Neural cell (in vitro differentiated cells): ENCODE data around the gene ERGIC3. TPM values are rescaled to one million over a fixed set of nuclear protein-coding genes. Genes with fewer than 3 reads are reported as not detected.
"Not testable (repeated sequence)": the region's sequence is repeated elsewhere in the genome, so short reads cannot be mapped to it uniquely, and the experiment has no call there.

Source experiments
- H2AFZ ChIP-seq: fragments of 200-600, 300-800 bp; sonication (generic), shearing (Covaris generic); 2 replicates; pipeline ENCODE4 v1.6.0; 2014; ENCODE audit warnings: low read depth, mild to moderate bottlenecking, antibody characterized with exemption, low read length, moderate library complexity
- H3F3A ChIP-seq: fragments of 200-600 bp; shearing (Covaris generic); 2 replicates; pipeline ENCODE4 v1.6.1; 2016; ENCODE audit warnings: mild to moderate bottlenecking, moderate library complexity, mixed read lengths, antibody characterized with exemption, low read length; ENCODE audit not compliant: insufficient read depth, poor library complexity, severe bottlenecking
- H3K27ac ChIP-seq: fragments of 200-600, 300-800 bp; sonication (generic), shearing (Covaris generic); 2 replicates; pipeline ENCODE4 v1.5.1; 2014; ENCODE audit warnings: mild to moderate bottlenecking, low read length, moderate library complexity
- H3K27me3 ChIP-seq: fragments of 300-800, 200-600 bp; sonication (generic), shearing (Covaris generic); 2 replicates; pipeline ENCODE4 v1.6.0; 2014; ENCODE audit warnings: mild to moderate bottlenecking, low read depth, low read length, moderate library complexity; ENCODE audit not compliant: insufficient read depth
- H3K36me3 ChIP-seq: fragments of 300-800, 200-600 bp; sonication (generic), shearing (Covaris generic); 2 replicates; pipeline ENCODE4 v1.5.1; 2014; ENCODE audit warnings: mild to moderate bottlenecking, antibody characterized with exemption, low read length, moderate library complexity; ENCODE audit not compliant: insufficient read depth
- H3K4me2 ChIP-seq: fragments of 300-800, 200-600 bp; sonication (generic), shearing (Covaris generic); 2 replicates; pipeline ENCODE4 v1.6.0; 2014; ENCODE audit warnings: mild to moderate bottlenecking, low read length
- H3K4me3 ChIP-seq: fragments of 300-800, 200-600 bp; sonication (generic), shearing (Covaris generic); 2 replicates; pipeline ENCODE4 v1.5.1; 2014; ENCODE audit warnings: mild to moderate bottlenecking, low read length, moderate library complexity
- H3K79me2 ChIP-seq: fragments of 200-600 bp; shearing (Covaris generic); replicated peaks from 2 replicates; pipeline ENCODE4 v1.6.0; 2014; ENCODE audit warnings: mild to moderate bottlenecking, low read length, moderate library complexity; ENCODE audit not compliant: insufficient read depth
- H3K9ac ChIP-seq: fragments of 300-800, 200-600 bp; sonication (generic), shearing (Covaris generic); 2 replicates; pipeline ENCODE4 v1.6.1; 2016; ENCODE audit warnings: mild to moderate bottlenecking, low read length, mixed read lengths
- H3K9me2 ChIP-seq: fragments of 200-600 bp; shearing (Covaris generic); 2 replicates; pipeline ENCODE4 v1.6.1; 2016; ENCODE audit warnings: mild to moderate bottlenecking, low read length, mixed read lengths; ENCODE audit not compliant: insufficient read depth
- H3K9me3 ChIP-seq: fragments of 200-600, 300-800 bp; sonication (generic), shearing (Covaris generic); 2 replicates; pipeline ENCODE4 v1.6.1; 2016; ENCODE audit warnings: mild to moderate bottlenecking, mixed run types, low read length, moderate library complexity, mixed read lengths
- H4K20me1 ChIP-seq: fragments of 200-600 bp; shearing (Covaris generic); 2 replicates; pipeline ENCODE4 v1.6.1; 2016; ENCODE audit warnings: mild to moderate bottlenecking, mixed run types; ENCODE audit not compliant: insufficient read depth
- CTCF ChIP-seq: fragments of 450-650 bp; IDR thresholded peaks from 2 replicates; pipeline ENCODE4 v1.5.1; 2014; ENCODE audit warnings: antibody characterized with exemption, mild to moderate bottlenecking, moderate library complexity; ENCODE audit not compliant: poor library complexity, severe bottlenecking
- EP300 ChIP-seq: fragments of 450-650 bp; conservative IDR thresholded peaks from 2 replicates; pipeline ENCODE4 v1.6.1; 2014; ENCODE audit warnings: antibody characterized with exemption, mild to moderate bottlenecking, moderate library complexity; ENCODE audit not compliant: poor library complexity, severe bottlenecking
- MXI1 ChIP-seq: fragments of 450-650 bp; conservative IDR thresholded peaks from 2 replicates; pipeline ENCODE4 v1.6.1; 2014; ENCODE audit warnings: antibody characterized with exemption, mild to moderate bottlenecking; ENCODE audit not compliant: poor library complexity, severe bottlenecking
- POLR2AphosphoS5 ChIP-seq: IDR thresholded peaks from 2 replicates; pipeline ENCODE4 v1.6.1; 2012
- RAD21 ChIP-seq: fragments of 450-650 bp; conservative IDR thresholded peaks from 2 replicates; pipeline ENCODE4 v1.6.1; 2014; ENCODE audit warnings: antibody characterized with exemption, mild to moderate bottlenecking, moderate library complexity
- REST ChIP-seq: IDR thresholded peaks from 2 replicates; pipeline ENCODE4 v1.6.1; 2012; ENCODE audit warnings: borderline replicate concordance
- SMC3 ChIP-seq: fragments of 450-650 bp; conservative IDR thresholded peaks from 2 replicates; pipeline ENCODE4 v1.6.1; 2014; ENCODE audit warnings: antibody characterized with exemption, mild to moderate bottlenecking, moderate library complexity; ENCODE audit not compliant: poor library complexity
- TAF1 ChIP-seq: IDR thresholded peaks from 2 replicates; pipeline ENCODE4 v1.6.1; 2012; ENCODE audit warnings: low read depth
- polyA plus RNA-seq: library from polyadenylated mRNA; depleted of rRNA; stranded (reverse); fragments of >200 nt; gene quantifications from 2 replicates; pipeline ENCODE4 v1.2.3, GENCODE V29; 2014

The ERGIC3 gene
- polyA plus RNA-seq, 1 donor from 2014 or later = 385 TPM

- H3K27ac ChIP-seq = no peak overlapping the region
- H2AFZ ChIP-seq = no peak overlapping the region
- no peaks in the 10 kb centered on the region for H4K20me1 ChIP-seq
- H3K27me3 ChIP-seq = no peaks in the 10 kb centered on the region
- H3K36me3 ChIP-seq = no peaks in the 10 kb centered on the region
- no peaks in the 10 kb centered on the region for H3F3A ChIP-seq
- no peaks in the 10 kb centered on the region for H3K9me3 ChIP-seq
- no peaks in the 10 kb centered on the region for H3K79me2 ChIP-seq
- no peak for TF ChIP-seq EP300
- TF ChIP-seq POLR2AphosphoS5 = no peak
- TF ChIP-seq REST = no peak
- TF ChIP-seq RAD21 = no peak
- TF ChIP-seq CTCF = no peak
- H3K9ac ChIP-seq = no peak overlapping the region
- H3K4me2 ChIP-seq = no peak overlapping the region
- H3K4me3 ChIP-seq = no peak overlapping the region
- H3K9me2 ChIP-seq = no peaks in the 10 kb centered on the region
Measured at GRCh38 chr20:35515949-35516645, 25.8 kb upstream of the ERGIC3 start.

GRCh38 chr20:35517125-35517524 is 24.8 kb upstream of the ERGIC3 start:
- Histone ChIP-seq H3K27ac (no peak overlapping the region), H3K79me2 (no peaks in the 10 kb centered on the region), H3K36me3 (no peaks in the 10 kb centered on the region), H4K20me1 (no peaks in the 10 kb centered on the region), H3K4me3 (no peak overlapping the region), H3K9me2 (no peaks in the 10 kb centered on the region), H3F3A (no peaks in the 10 kb centered on the region), H3K27me3 (no peaks in the 10 kb centered on the region), H2AFZ (no peak overlapping the region), H3K9me3 (no peaks in the 10 kb centered on the region), H3K4me2 (no peak overlapping the region), H3K9ac (no peak overlapping the region)
- TF ChIP-seq MXI1 = no peak
- TF ChIP-seq SMC3 = no peak
- TF ChIP-seq TAF1 = no peak
- no peak for TF ChIP-seq RAD21
- TF ChIP-seq REST = no peak
- TF ChIP-seq CTCF = no peak
- no peak for TF ChIP-seq EP300
- TF ChIP-seq POLR2AphosphoS5 = no peak

- not testable (repeated sequence) for H3F3A ChIP-seq, H3K4me3 ChIP-seq, H3K9ac ChIP-seq, H3K9me2 ChIP-seq, H3K79me2 ChIP-seq, H3K27ac ChIP-seq, H3K36me3 ChIP-seq, H3K27me3 ChIP-seq, H2AFZ ChIP-seq, H3K9me3 ChIP-seq, H4K20me1 ChIP-seq, H3K4me2 ChIP-seq
Measured at GRCh38 chr20:35517767-35518166, 24.1 kb upstream of the ERGIC3 start.
